Activated naive CD4-positive, alpha-beta T cell treated with anti-CD3 and anti-CD28 coated beads, Interleukin-2, amount 50 U/mL, for 16 hours (primary cell): ENCODE measurements around the gene CCHCR1.
A peak's percentile ranks its signal among the peaks of the same experiment; 100 is the strongest.

Experiments
- DNase-seq: peaks from one replicate; pipeline ENCODE4 v3.0.0-alpha.2; 2020

Gene CCHCR1

GRCh38 chr6:31161216-31162126 lies 3.9 kb upstream of the CCHCR1 start:
- DNase-seq = no peak

GRCh38 chr6:31158863-31159855 lies 1.6 kb upstream of the CCHCR1 start:
- DNase-seq = peak; percentile 19

GRCh38 chr6:31158140-31158862 lies 699 bp upstream of the CCHCR1 start, which contains the start of gene TCF19:
Gene TCF19 (plus strand): TSS chr6:31158589. CDS start chr6:31159470, 881 bp downstream.
- DNase-seq = peak; percentile 99

GRCh38 chr6:31156641-31157040 lies 961 bp downstream of the CCHCR1 start:
- DNase-seq = no peak

GRCh38 chr6:31154436-31154835 lies 3.2 kb downstream of the CCHCR1 start:
- DNase-seq = no peak

- no peak for DNase-seq
These were observed 4.8 kb downstream of the CCHCR1 start for GRCh38 chr6:31152781-31153180.

GRCh38 chr6:31149827-31150447 lies 7.7 kb downstream of the CCHCR1 start:
- no peak for DNase-seq

- DNase-seq = no peak
These were observed 12.2 kb downstream of the CCHCR1 start for GRCh38 chr6:31145386-31145785.

- DNase-seq = no peak
These were observed 12.6 kb downstream of the CCHCR1 start for GRCh38 chr6:31144970-31145340.

- no peak for DNase-seq
These were observed 13.2 kb downstream of the CCHCR1 start for GRCh38 chr6:31144296-31144969.

- DNase-seq = no peak
These were observed 14.5 kb downstream of the CCHCR1 start for GRCh38 chr6:31143148-31143547.

GRCh38 chr6:31142361-31142761 lies 15.2 kb downstream of the CCHCR1 start:
- DNase-seq = no peak

- no peak for DNase-seq
These were observed 17.0 kb downstream of the CCHCR1 start for GRCh38 chr6:31140643-31141042.

- no peak for DNase-seq
These were observed 18.0 kb downstream of the CCHCR1 start for GRCh38 chr6:31139599-31139998.

- no peak for DNase-seq
These were observed 18.6 kb downstream of the CCHCR1 start, which contains the start of gene PSORS1C2 for GRCh38 chr6:31138982-31139381. Gene PSORS1C2 (minus strand): TSS chr6:31139066. CDS start chr6:31139026, 40 bp downstream.

GRCh38 chr6:31135710-31136109 lies 21.9 kb downstream of the CCHCR1 start:
- DNase-seq = no peak

- DNase-seq = no peak
These were observed 24.8 kb downstream of the CCHCR1 start for GRCh38 chr6:31132806-31133205.

GRCh38 chr6:31131595-31131994 lies 26.0 kb downstream of the CCHCR1 start:
- no peak for DNase-seq

GRCh38 chr6:31130751-31131150 lies 26.9 kb downstream of the CCHCR1 start:
- no peak for DNase-seq

- DNase-seq = no peak
These were observed 28.5 kb downstream of the CCHCR1 start for GRCh38 chr6:31129130-31129529.

GRCh38 chr6:31128093-31128676 lies 29.4 kb downstream of the CCHCR1 start:
- peak; percentile 76 for DNase-seq
